ENCODE data around the gene IFIT3. TPM values are rescaled to one million over a fixed set of nuclear protein-coding genes. Genes with fewer than 3 reads are reported as not detected.
"Not testable (repeated sequence)": the region's sequence is repeated elsewhere in the genome, so short reads cannot be mapped to it uniquely, and the experiment has no call there.

The IFIT3 gene
- polyA plus RNA-seq, 4 donors, result 16.2 to 19.5 (median 16.9) TPM

DNA sequence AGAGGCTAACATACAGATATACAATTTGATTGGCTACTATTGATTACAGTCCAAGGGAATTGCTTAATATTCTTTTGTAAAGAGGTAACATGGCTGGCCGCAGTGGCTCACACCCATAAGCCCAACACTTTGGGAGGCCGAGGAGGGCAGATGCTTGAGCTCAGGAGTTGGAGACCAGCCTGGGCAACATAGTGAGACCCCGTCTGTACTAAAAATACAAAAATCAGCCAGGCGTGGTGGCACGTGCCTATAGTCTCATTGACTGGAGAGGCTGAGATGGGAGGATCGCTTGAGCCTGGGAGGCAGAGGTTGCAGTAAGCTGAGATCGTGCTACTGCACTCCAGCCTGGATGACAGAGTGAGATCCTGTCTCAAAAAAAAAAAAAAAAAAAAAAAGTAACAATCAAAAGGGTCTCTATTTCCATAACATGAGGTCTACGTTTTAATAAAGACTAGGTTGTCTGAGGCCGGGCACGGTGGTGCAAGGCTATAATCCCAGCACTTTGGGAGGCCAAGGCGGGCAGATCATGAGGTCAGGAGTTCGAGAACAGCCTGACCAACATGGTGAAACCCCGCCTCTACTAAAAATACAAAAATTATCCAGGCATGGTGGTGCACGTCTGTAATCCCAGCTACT lies 3.8 kb downstream of the IFIT3 start:
- H3K4me3 ChIP-seq (ENCODE audit: low read depth in 1 of 3, low read length in 3 of 3), result peak overlapping the region in 2 of 3 donors; percentile 57 to 60
- H3K9me3 ChIP-seq (ENCODE audit: control insufficient read depth in 2 of 2, insufficient read depth in 1 of 2, low read depth in 1 of 2, low read length in 1 of 2); H3K27me3 ChIP-seq (ENCODE audit: control insufficient read depth in 3 of 3, insufficient read depth in 3 of 3, low read length in 3 of 3); H3K36me3 ChIP-seq (ENCODE audit: control insufficient read depth in 3 of 3, insufficient read depth in 2 of 3, low read depth in 1 of 3, low read length in 3 of 3); DNase-seq; FAIRE-seq: not testable (repeated sequence)
- H3K4me1 ChIP-seq (ENCODE audit: control insufficient read depth in 3 of 3, insufficient read depth in 2 of 3, low read depth in 1 of 3, low read length in 2 of 3), result peaks cover 3 to 37% (median 15%) of the 10 kb centered on the region in 3 donors
- 63 to 71% (median 66%) methylated on average over 14 of the region's 14 CpGs for WGBS, 3 donors
- H3K27ac ChIP-seq (ENCODE audit: low read depth in 1 of 3, low read length in 2 of 3), result peak overlapping the region; percentile 79 to 93 (median 88)

DNA sequence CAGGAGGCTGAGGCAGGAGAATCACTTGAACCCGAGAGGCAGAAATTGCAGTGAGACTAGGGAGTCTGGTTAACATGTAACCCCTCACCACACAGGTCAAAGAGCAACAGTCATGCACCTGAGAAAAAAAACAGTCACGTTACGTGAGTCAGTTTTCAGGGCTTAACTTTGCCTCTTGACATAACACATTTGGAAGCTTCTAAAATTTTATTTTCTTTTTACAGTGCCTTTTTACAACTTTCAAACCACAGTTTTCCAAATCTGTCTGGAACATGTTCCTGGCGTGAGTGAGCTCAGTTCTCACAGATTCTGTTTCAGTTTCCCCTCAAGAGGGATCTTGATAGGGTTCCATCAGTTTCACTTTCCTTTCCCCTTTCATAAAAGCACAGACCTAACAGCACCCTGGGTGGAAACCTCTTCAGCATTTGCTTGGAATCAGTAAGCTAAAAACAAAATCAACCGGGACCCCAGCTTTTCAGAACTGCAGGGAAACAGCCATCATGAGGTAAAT lies 4.4 kb downstream of the IFIT3 start:
- 0 to 2% (median 1%) methylated on average over 5 of the region's 5 CpGs for WGBS, 3 donors
- peaks cover 0 to 2% (median 2%) of the 10 kb centered on the region in 3 donors for H3K36me3 ChIP-seq (ENCODE audit: control insufficient read depth in 3 of 3, insufficient read depth in 2 of 3, low read depth in 1 of 3, low read length in 3 of 3)
- no peak for FAIRE-seq
- no peaks in the 10 kb centered on the region for H3K9me3 ChIP-seq (ENCODE audit: control insufficient read depth in 2 of 2, insufficient read depth in 1 of 2, low read depth in 1 of 2, low read length in 1 of 2)
- peaks cover 3 to 37% (median 18%) of the 10 kb centered on the region in 3 donors for H3K4me1 ChIP-seq (ENCODE audit: control insufficient read depth in 3 of 3, insufficient read depth in 2 of 3, low read depth in 1 of 3, low read length in 2 of 3)
- peak; percentile 90 for DNase-seq
- no peaks in the 10 kb centered on the region for H3K27me3 ChIP-seq (ENCODE audit: control insufficient read depth in 3 of 3, insufficient read depth in 3 of 3, low read length in 3 of 3)
- H3K27ac ChIP-seq (ENCODE audit: low read depth in 1 of 3, low read length in 2 of 3), result peak overlapping the region; percentile 86 to 93 (median 88)
- H3K4me3 ChIP-seq (ENCODE audit: low read depth in 1 of 3, low read length in 3 of 3), result peak overlapping the region in 2 of 3 donors; percentile 57 to 60

DNA sequence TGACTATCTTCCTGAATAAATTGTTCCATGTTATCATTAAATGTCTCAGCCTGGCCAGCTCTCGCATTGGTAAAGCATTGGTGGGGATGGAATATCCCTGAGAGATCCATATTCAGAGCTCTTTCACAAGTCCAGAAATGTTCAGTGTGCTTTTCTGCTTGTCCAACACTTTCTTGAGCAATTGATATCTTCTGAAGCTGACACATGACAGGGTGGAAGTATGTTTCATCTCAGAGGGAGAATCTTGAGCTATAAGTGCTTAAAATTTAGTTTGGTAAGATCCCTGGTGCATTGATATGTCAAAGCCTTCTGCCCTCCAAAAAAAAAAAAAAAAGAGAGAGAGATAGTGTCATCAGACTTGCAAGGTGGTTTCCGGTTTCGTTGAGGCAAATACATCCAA lies 7.4 kb downstream of the IFIT3 start:
- peak overlapping the region in 1 of 3 donors; percentile 11 for H3K27ac ChIP-seq (ENCODE audit: low read depth in 1 of 3, low read length in 2 of 3)
- whole genome bisulfite sequencing, 3 donors, result 96 to 98% (median 96%) methylated on average over 3 of the region's 3 CpGs
- peaks cover 5 to 44% (median 19%) of the 10 kb centered on the region in 3 donors for H3K4me1 ChIP-seq (ENCODE audit: control insufficient read depth in 3 of 3, insufficient read depth in 2 of 3, low read depth in 1 of 3, low read length in 2 of 3)
- no peaks in the 10 kb centered on the region for H3K9me3 ChIP-seq (ENCODE audit: control insufficient read depth in 2 of 2, insufficient read depth in 1 of 2, low read depth in 1 of 2, low read length in 1 of 2)
- peaks cover 5 to 11% (median 9%) of the 10 kb centered on the region in 3 donors for H3K36me3 ChIP-seq (ENCODE audit: control insufficient read depth in 3 of 3, insufficient read depth in 2 of 3, low read depth in 1 of 3, low read length in 3 of 3)
- no peak for FAIRE-seq
- no peak overlapping the region for H3K4me3 ChIP-seq (ENCODE audit: low read depth in 1 of 3, low read length in 3 of 3)
- no peak for DNase-seq
- H3K27me3 ChIP-seq (ENCODE audit: control insufficient read depth in 3 of 3, insufficient read depth in 3 of 3, low read length in 3 of 3), result no peaks in the 10 kb centered on the region

DNA sequence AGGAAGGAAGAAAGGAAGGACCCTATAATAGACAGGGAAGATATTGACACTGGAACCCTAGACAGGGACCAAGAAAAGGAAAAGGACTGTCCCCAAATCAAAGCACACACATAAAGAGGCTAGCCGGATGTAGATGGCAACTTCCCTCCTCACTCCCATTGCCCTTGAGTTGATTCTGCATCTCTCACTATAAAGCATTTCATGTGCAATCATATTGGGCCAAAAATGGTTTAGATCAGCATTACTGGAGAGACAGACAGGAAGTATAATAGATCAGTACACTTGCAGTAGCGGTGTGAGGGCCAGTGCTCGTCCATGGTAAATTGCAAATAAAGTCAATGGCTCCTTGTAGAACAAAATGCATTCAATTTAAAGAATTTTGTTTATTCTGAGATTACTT lies 8.4 kb downstream of the IFIT3 start:
- peaks cover 5 to 11% (median 9%) of the 10 kb centered on the region in 3 donors for H3K36me3 ChIP-seq (ENCODE audit: control insufficient read depth in 3 of 3, insufficient read depth in 2 of 3, low read depth in 1 of 3, low read length in 3 of 3)
- peak overlapping the region in 1 of 3 donors; percentile 11 for H3K27ac ChIP-seq (ENCODE audit: low read depth in 1 of 3, low read length in 2 of 3)
- H3K4me3 ChIP-seq (ENCODE audit: low read depth in 1 of 3, low read length in 3 of 3), result no peak overlapping the region
- FAIRE-seq (no peak), DNase-seq (no peak)
- H3K9me3 ChIP-seq (ENCODE audit: control insufficient read depth in 2 of 2, insufficient read depth in 1 of 2, low read depth in 1 of 2, low read length in 1 of 2), result no peaks in the 10 kb centered on the region
- no peaks in the 10 kb centered on the region for H3K27me3 ChIP-seq (ENCODE audit: control insufficient read depth in 3 of 3, insufficient read depth in 3 of 3, low read length in 3 of 3)
- H3K4me1 ChIP-seq (ENCODE audit: control insufficient read depth in 3 of 3, insufficient read depth in 2 of 3, low read depth in 1 of 3, low read length in 2 of 3), result peaks cover 5 to 42% (median 16%) of the 10 kb centered on the region in 3 donors
- WGBS, 3 donors, result 86 to 95% (median 94%) methylated on average over 3 of the region's 3 CpGs

DNA sequence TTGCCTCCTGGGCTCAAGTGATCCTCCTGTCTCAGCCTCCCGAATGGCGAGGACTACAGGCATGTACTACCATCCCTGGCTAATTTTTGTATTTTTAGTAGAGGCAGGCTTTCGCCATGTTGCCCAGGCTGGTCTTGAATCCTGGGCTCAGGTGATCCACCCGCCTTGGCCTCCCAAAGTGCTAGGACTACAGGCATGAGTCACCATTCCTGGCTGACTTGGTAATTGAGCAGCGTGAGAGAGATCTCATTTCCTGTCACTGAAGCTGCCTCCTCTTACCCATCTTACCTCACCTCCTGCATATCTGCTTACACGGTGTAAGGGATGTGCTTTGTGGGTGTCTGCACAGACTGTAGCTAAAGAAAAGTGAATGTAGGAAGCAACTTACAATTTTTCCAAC lies 9.7 kb downstream of the IFIT3 start:
- Histone ChIP-seq H3K4me1 (ENCODE audit: control insufficient read depth in 3 of 3, insufficient read depth in 2 of 3, low read depth in 1 of 3, low read length in 2 of 3) (peaks cover 9 to 47% (median 16%) of the 10 kb centered on the region in 3 donors), H3K36me3 (ENCODE audit: control insufficient read depth in 3 of 3, insufficient read depth in 2 of 3, low read depth in 1 of 3, low read length in 3 of 3) (peaks cover 5 to 11% (median 9%) of the 10 kb centered on the region in 3 donors), H3K9me3 (ENCODE audit: control insufficient read depth in 2 of 2, insufficient read depth in 1 of 2, low read depth in 1 of 2, low read length in 1 of 2) (no peaks in the 10 kb centered on the region), H3K27ac (ENCODE audit: low read depth in 1 of 3, low read length in 2 of 3) (no peak overlapping the region), H3K27me3 (ENCODE audit: control insufficient read depth in 3 of 3, insufficient read depth in 3 of 3, low read length in 3 of 3) (no peaks in the 10 kb centered on the region), H3K4me3 (ENCODE audit: low read depth in 1 of 3, low read length in 3 of 3) (no peak overlapping the region)
- FAIRE-seq, result no peak
- DNase-seq, result peak in 1 of 2 donors; percentile 55
- WGBS, 3 donors, result 74 to 79% (median 77%) methylated on average over 6 of the region's 6 CpGs

DNA sequence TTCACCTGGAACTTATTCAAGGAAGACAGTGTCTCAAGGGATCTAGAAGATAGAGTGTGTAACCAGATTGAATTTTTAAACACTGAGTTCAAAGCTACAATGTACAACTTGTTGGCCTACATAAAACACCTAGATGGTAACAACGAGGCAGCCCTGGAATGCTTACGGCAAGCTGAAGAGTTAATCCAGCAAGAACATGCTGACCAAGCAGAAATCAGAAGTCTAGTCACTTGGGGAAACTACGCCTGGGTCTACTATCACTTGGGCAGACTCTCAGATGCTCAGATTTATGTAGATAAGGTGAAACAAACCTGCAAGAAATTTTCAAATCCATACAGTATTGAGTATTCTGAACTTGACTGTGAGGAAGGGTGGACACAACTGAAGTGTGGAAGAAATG lies 10.9 kb downstream of the IFIT3 start:
- Histone ChIP-seq H3K4me3 (ENCODE audit: low read depth in 1 of 3, low read length in 3 of 3) (no peak overlapping the region), H3K27me3 (ENCODE audit: control insufficient read depth in 3 of 3, insufficient read depth in 3 of 3, low read length in 3 of 3) (no peaks in the 10 kb centered on the region), H3K36me3 (ENCODE audit: control insufficient read depth in 3 of 3, insufficient read depth in 2 of 3, low read depth in 1 of 3, low read length in 3 of 3) (peaks cover 5 to 11% (median 9%) of the 10 kb centered on the region in 3 donors), H3K9me3 (ENCODE audit: control insufficient read depth in 2 of 2, insufficient read depth in 1 of 2, low read depth in 1 of 2, low read length in 1 of 2) (no peaks in the 10 kb centered on the region), H3K4me1 (ENCODE audit: control insufficient read depth in 3 of 3, insufficient read depth in 2 of 3, low read depth in 1 of 3, low read length in 2 of 3) (peaks cover 6 to 43% (median 9%) of the 10 kb centered on the region in 3 donors), H3K27ac (ENCODE audit: low read depth in 1 of 3, low read length in 2 of 3) (no peak overlapping the region)
- DNase-seq (no peak), FAIRE-seq (no peak)
- WGBS, 3 donors, result 96 to 97% (median 96%) methylated on average over 3 of the region's 3 CpGs

DNA sequence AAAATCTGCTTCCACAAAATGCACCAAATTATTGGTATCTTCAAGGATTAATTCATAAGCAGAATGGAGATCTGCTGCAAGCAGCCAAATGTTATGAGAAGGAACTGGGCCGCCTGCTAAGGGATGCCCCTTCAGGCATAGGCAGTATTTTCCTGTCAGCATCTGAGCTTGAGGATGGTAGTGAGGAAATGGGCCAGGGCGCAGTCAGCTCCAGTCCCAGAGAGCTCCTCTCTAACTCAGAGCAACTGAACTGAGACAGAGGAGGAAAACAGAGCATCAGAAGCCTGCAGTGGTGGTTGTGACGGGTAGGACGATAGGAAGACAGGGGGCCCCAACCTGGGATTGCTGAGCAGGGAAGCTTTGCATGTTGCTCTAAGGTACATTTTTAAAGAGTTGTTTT lies 12.1 kb downstream of the IFIT3 start:
- no peak for FAIRE-seq
- Histone ChIP-seq H3K36me3 (ENCODE audit: control insufficient read depth in 3 of 3, insufficient read depth in 2 of 3, low read depth in 1 of 3, low read length in 3 of 3) (peaks cover 5 to 9% (median 9%) of the 10 kb centered on the region in 3 donors), H3K9me3 (ENCODE audit: control insufficient read depth in 2 of 2, insufficient read depth in 1 of 2, low read depth in 1 of 2, low read length in 1 of 2) (no peaks in the 10 kb centered on the region), H3K4me1 (ENCODE audit: control insufficient read depth in 3 of 3, insufficient read depth in 2 of 3, low read depth in 1 of 3, low read length in 2 of 3) (peaks cover 5 to 38% (median 9%) of the 10 kb centered on the region in 3 donors), H3K27ac (ENCODE audit: low read depth in 1 of 3, low read length in 2 of 3) (peak overlapping the region in 2 of 3 donors; percentile 37 to 68), H3K27me3 (ENCODE audit: control insufficient read depth in 3 of 3, insufficient read depth in 3 of 3, low read length in 3 of 3) (no peaks in the 10 kb centered on the region), H3K4me3 (ENCODE audit: low read depth in 1 of 3, low read length in 3 of 3) (no peak overlapping the region)
- 80 to 84% (median 81%) methylated on average over 4 of the region's 4 CpGs for WGBS, 3 donors
- DNase-seq, result no peak

DNA sequence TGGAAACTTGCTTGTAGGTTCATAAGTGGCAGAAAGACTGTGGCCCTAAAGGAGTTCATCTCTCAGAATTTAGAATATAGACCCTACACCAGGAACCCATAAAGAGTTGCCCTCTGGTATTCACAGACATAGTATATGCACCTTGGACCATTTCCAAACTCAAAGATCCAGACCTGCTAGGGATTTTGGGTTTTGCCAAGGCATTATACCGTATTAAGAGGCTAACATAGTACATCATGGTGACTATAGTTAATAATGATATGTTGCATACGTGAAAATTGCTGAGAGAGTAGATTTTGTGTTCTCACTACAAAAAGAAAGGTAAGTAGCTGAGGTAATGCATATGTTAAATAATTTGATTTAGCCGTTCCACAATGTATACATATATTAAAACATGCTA lies 13.9 kb downstream of the IFIT3 start:
- Histone ChIP-seq H3K4me1 (ENCODE audit: control insufficient read depth in 3 of 3, insufficient read depth in 2 of 3, low read depth in 1 of 3, low read length in 2 of 3) (peaks cover 6 to 46% (median 7%) of the 10 kb centered on the region in 3 donors), H3K27ac (ENCODE audit: low read depth in 1 of 3, low read length in 2 of 3) (peak overlapping the region in 1 of 3 donors; percentile 84), H3K27me3 (ENCODE audit: control insufficient read depth in 3 of 3, insufficient read depth in 3 of 3, low read length in 3 of 3) (no peaks in the 10 kb centered on the region), H3K9me3 (ENCODE audit: control insufficient read depth in 2 of 2, insufficient read depth in 1 of 2, low read depth in 1 of 2, low read length in 1 of 2) (no peaks in the 10 kb centered on the region), H3K36me3 (ENCODE audit: control insufficient read depth in 3 of 3, insufficient read depth in 2 of 3, low read depth in 1 of 3, low read length in 3 of 3) (peaks cover 3 to 9% (median 9%) of the 10 kb centered on the region in 3 donors), H3K4me3 (ENCODE audit: low read depth in 1 of 3, low read length in 3 of 3) (no peak overlapping the region)
- WGBS, 3 donors, result 88 to 93% (median 88%) methylated on average over 3 of the region's 3 CpGs
- no peak for FAIRE-seq
- no peak for DNase-seq
